Heart right ventricle (tissue), 16 donors: ENCODE results near the gene B3GALT4. TPM values are rescaled to one million over a fixed set of nuclear protein-coding genes. Genes with fewer than 3 reads are reported as not detected.

Experiments used
- ATAC-seq, 8 donors: fragments of 200-7000 bp; cut with Tn5 transposase; one replicate each; pipeline ENCODE4 v1.9.1; 2020; ENCODE audit warnings: mild to moderate bottlenecking in 8 of 8, moderate library complexity in 8 of 8, moderate number of reproducible peaks in 1 of 8
- DNase-seq, 2 donors: peaks; one replicate each; pipeline ENCODE4 v3.0.0-alpha.2; 2020
- H3K27ac ChIP-seq, 10 donors: fragments of 200-600 bp; sonication (generic) in 2 of 10; one replicate each; pipeline versions ENCODE4 v1.5.0 to v1.8.0; 2020 to 2022; ENCODE audit warnings: mild to moderate bottlenecking in 3 of 10
- H3K27me3 ChIP-seq, 7 donors: fragments of 200-600 bp; one replicate each; pipeline ENCODE4 v1.8.0; 2021 to 2022; ENCODE audit warnings: mild to moderate bottlenecking in 2 of 7
- H3K36me3 ChIP-seq, 9 donors: fragments of 200-600 bp; sonication (generic) in 1 of 9; one replicate each; pipeline versions ENCODE4 v1.5.0 to v1.8.0; 2020 to 2022; ENCODE audit warnings: mild to moderate bottlenecking in 2 of 9
- H3K4me1 ChIP-seq, 9 donors: fragments of 200-600 bp; sonication (generic) in 1 of 9; one replicate each; pipeline versions ENCODE4 v1.5.0 to v1.8.0; 2020 to 2022; ENCODE audit warnings: mild to moderate bottlenecking in 4 of 9
- H3K4me3 ChIP-seq, 10 donors: fragments of 200-600 bp; sonication (generic) in 2 of 10; one replicate each; pipeline versions ENCODE4 v1.5.0 to v1.8.0; 2020 to 2022; ENCODE audit warnings: mild to moderate bottlenecking in 7 of 10, moderate library complexity in 2 of 10
- H3K9me3 ChIP-seq, 11 donors: fragments of 200-600 bp in 10 of 11; sonication (generic) in 2 of 11; one replicate each; pipeline versions ENCODE4 v1.5.0 to v1.8.0; 2013 to 2022; ENCODE audit warnings: mild to moderate bottlenecking in 2 of 11, control low read depth in 1 of 11, moderate library complexity in 1 of 11
- WGBS, 2 donors: extraction: QIAGEN DNeasy Blood & Tissue Kit; methylation state at CpG; one replicate each; pipeline ENCODE4 v1.1.7; 2013; ENCODE audit warnings: inconsistent platforms in 1 of 2; 5-methylcytosine and 5-hydroxymethylcytosine counted together
- intact Hi-C, 10 donors: fragments of 100-400 bp; cut with DNase I; formaldehyde crosslinking; loops; one replicate each; pipeline versions ENCODE4 v1.11.1 to v1.14.2; 2022
- polyA plus RNA-seq, 2 donors: library from polyadenylated mRNA; stranded (reverse); fragments of 200-250 nt; gene quantifications; one replicate each; pipeline ENCODE4 v1.2.3, GENCODE V29; 2013
- total RNA-seq, 10 donors: library from RNA; stranded (reverse); fragmentation: NEBNext Ultra II Directional in 3 of 10; extraction: Animal tissue kit (Norgen Biotek cat#: 25700) in 3 of 10; gene quantifications; one replicate each; pipeline versions ENCODE4 v1.2.1 to v1.2.4, GENCODE V29; 2021 to 2023
- TF ChIP-seq, protein P1 (sequence below), 9 donors: fragments of 200-600 bp; sonication (generic) in 2 of 9; IDR thresholded peaks; one replicate each; pipeline versions ENCODE4 v1.5.0 to v1.8.0; 2021 to 2022; ENCODE audit warnings: antibody characterized with exemption in 9 of 9, mild to moderate bottlenecking in 5 of 9, moderate library complexity in 1 of 9
- donor health status: Arrhythmogenic right ventricular cardiomyopathy.
- donor health status: ischemic (EF 13 %, LVEDD 7.1; RV severe dilation, severe dysfunction).
- donor health status: healthy with polysubstance abuse.
- donor health status: DM: no; HTN: yes; CAD: no.
- donor health status: DM: no; HTN: no; CAD: no.
- donor health status: ischemic (EF 25% LVEDD 6.9; RV normal size, moderate dysfunction).
- donor health status: ischemic (EF 25% LVEDD 5.7; RV mildly dilated, moderate dysfunction).
- donor health status: healthy.
- donor health status: DM: yes; HTN: yes; CAD: no.
- donor health status: Ischemic cardiomyopathy.
- donor health status: ischemic (EF 35%, LVEDD 5.7; RV mildly dilated, moderate dysfunction).
- donor health status: nonischemic (EF 11% LVEDD 7.7; RV severe dilation, severe dysfunction).
- donor health status: DM: yes; HTN: yes; CAD: no.
- donor health status: PGD.
- donor health status: ischemic (EF 29% LVEDD 5.4; RV normal size, mild dysfunction).
- donor health status: nonischemic (EF 23%, LVEDD 6.1; RV moderate dilation, normal function).

B3GALT4 gene
- total and polyA plus RNA-seq, 12 donors, result 5.3 to 12.2 (median 8.0) TPM

DNA sequence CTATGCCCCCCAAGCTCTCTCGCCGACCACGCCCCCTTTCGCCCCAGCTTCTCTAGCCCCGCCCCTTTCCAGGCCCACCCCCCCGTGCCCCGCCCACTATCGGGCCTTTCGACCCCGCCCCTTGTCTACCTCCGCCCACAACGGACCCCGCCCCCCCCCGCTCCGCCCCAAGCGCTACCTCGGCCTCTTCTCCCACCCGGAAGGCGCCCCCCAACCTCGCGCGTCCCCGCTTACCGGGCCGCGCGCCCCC lies 40.4 kb downstream of the B3GALT4 start:
- Histone ChIP-seq H3K36me3 (peaks cover 0 to 41% (median 17%) of the 10 kb centered on the region in 9 donors), H3K4me3 (peak overlapping the region; percentile 5 to 73 (median 60)), H3K27ac (peak overlapping the region in 9 of 10 donors; percentile 75 to 93 (median 86)), H3K4me1 (peaks cover 17 to 74% (median 68%) of the 10 kb centered on the region in 9 donors), H3K9me3 (no peaks in the 10 kb centered on the region), H3K27me3 (no peaks in the 10 kb centered on the region)
- DNase-seq (peak in 1 of 2 donors; percentile 58), ATAC-seq (peak in 7 of 8 donors; percentile 0 to 4 (median 0))
- intact Hi-C loops, result loop anchor here in 5 of 10 donors (2.0 to 10.0 kb wide), 3 partner anchors 19 to 97 kb away; partner anchors contain the start of genes CUTA (in 2 of the 5), PHF1 (in 2 of the 5), RGL2 (in 2 of the 5) and RPS18 (in 1 of the 5)
- TF ChIP-seq, protein P1, sequence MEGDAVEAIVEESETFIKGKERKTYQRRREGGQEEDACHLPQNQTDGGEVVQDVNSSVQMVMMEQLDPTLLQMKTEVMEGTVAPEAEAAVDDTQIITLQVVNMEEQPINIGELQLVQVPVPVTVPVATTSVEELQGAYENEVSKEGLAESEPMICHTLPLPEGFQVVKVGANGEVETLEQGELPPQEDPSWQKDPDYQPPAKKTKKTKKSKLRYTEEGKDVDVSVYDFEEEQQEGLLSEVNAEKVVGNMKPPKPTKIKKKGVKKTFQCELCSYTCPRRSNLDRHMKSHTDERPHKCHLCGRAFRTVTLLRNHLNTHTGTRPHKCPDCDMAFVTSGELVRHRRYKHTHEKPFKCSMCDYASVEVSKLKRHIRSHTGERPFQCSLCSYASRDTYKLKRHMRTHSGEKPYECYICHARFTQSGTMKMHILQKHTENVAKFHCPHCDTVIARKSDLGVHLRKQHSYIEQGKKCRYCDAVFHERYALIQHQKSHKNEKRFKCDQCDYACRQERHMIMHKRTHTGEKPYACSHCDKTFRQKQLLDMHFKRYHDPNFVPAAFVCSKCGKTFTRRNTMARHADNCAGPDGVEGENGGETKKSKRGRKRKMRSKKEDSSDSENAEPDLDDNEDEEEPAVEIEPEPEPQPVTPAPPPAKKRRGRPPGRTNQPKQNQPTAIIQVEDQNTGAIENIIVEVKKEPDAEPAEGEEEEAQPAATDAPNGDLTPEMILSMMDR (IDR thresholded peaks at IDR 0.05), result no peak
- 0 to 1% methylated on average over 10 to 22 of the region's 27 CpGs for WGBS, 2 donors

DNA sequence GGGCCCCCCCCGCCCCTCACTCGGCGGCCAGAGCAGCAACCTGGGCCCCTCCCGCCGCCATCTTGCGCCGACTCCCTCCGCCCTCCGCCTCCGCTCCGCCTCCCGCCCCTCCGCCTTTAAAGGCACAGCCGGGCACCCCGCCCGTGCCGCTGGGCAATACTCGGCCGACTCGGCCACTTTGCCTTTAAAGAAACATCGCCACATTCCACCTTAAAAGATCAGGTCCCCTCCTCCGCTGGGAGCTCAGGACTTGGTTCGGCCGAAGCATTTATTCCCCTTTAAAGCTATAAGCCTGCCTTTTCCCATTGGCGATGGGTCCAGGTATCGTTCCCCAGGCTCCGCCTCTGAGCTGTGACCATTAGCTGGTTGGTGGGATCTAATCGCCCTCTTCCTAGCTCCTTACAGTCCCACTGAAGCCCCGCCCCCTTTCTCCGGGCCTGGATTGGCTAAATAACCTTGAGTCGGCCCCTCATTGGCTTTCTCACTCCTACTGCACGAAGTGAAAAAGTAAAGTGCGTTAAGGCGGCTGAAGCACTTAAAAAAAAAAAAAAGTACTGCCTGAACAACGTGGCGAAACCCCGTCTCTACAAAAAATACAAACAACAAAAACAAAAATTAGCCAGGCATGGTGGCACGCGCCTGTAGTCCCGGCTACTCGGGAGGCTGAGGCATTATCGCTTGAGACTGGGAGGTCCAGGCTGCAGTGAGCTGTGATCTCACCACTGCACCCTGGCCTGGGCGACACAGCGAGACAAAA lies 40.9 kb downstream of the B3GALT4 start, which contains the start of gene ZBTB22:
TSS of gene ZBTB22 (minus strand) at position 76 of the 757 bp plus-strand sequence. CDS start 828 bp downstream, outside the sequence.
- Histone ChIP-seq H3K27ac (peak within 1 kb of the TSS in 9 of 10 donors; percentile 75 to 93 (median 86)), H3K27me3 (no peaks in the 10 kb centered on the region), H3K9me3 (no peaks in the 10 kb centered on the region), H3K36me3 (peaks cover 0 to 41% (median 17%) of the 10 kb centered on the region in 9 donors), H3K4me1 (peaks cover 14 to 70% (median 63%) of the 10 kb centered on the region in 9 donors), H3K4me3 (peak within 1 kb of the TSS; percentile 5 to 73 (median 60))
- TF ChIP-seq, protein P1 (IDR thresholded peaks at IDR 0.05), result no peak
- WGBS, 2 donors, result 1 to 2% methylated on average over 43 to 44 of the region's 44 CpGs
- intact Hi-C loops, result loop anchor here in 5 of 10 donors (2.0 to 10.0 kb wide), 3 partner anchors 19 to 97 kb away; partner anchors contain the start of genes CUTA (in 2 of the 5), PHF1 (in 2 of the 5), RGL2 (in 2 of the 5) and RPS18 (in 1 of the 5)
- DNase-seq (peak; percentile 97 to 99), ATAC-seq (peak; percentile 76 to 86 (median 80))

DNA sequence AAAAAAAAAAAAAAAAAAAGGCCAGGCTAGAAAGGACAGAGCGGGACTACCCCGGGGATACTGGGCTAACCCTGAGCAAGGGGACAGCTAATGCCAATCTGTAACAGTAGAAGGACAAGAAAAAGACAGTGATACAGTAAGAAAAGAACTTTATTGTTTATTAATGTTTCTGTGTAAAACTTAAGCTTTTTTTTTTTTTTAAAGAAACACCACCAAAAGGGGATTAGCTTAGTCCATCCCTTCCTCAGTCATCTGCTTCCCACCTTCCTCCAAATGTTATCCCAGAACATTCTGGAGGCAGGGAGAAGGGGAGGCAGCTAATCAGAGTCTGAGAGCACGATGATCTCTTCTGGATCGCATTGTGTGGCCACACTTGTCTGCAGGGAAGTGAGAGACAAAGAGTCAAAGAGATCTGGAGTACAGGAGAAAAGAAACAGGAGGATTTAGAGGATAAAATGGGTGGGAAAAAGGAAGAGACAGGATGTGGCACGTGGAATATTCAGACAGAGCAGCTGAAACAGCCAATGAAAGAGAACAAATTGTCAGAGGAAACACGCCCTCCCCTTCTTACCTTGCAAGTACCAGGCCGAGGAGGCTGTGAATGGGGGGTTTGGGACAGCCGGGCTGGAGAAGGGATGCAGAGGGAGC lies 41.6 kb downstream of the B3GALT4 start:
- WGBS, 2 donors, result 68 to 74% methylated on average over 8 of the region's 8 CpGs
- H3K9me3 ChIP-seq, result no peaks in the 10 kb centered on the region
- H3K4me1 ChIP-seq, result peaks cover 14 to 72% (median 62%) of the 10 kb centered on the region in 9 donors
- intact Hi-C loops, result loop anchor here in 2 of 10 donors (10.0 kb wide), 1 partner anchor 96 kb away; the partner anchor contains the start of genes CUTA (in 2 of the 2) and PHF1 (in 2 of the 2)
- peak overlapping the region; percentile 5 to 73 (median 60) for H3K4me3 ChIP-seq
- peaks cover 0 to 41% (median 17%) of the 10 kb centered on the region in 9 donors for H3K36me3 ChIP-seq
- no peaks in the 10 kb centered on the region for H3K27me3 ChIP-seq
- TF ChIP-seq, protein P1 (IDR thresholded peaks at IDR 0.05), result no peak
- ATAC-seq (no peak), DNase-seq (no peak)
- peak overlapping the region in 9 of 10 donors; percentile 75 to 93 (median 86) for H3K27ac ChIP-seq

DNA sequence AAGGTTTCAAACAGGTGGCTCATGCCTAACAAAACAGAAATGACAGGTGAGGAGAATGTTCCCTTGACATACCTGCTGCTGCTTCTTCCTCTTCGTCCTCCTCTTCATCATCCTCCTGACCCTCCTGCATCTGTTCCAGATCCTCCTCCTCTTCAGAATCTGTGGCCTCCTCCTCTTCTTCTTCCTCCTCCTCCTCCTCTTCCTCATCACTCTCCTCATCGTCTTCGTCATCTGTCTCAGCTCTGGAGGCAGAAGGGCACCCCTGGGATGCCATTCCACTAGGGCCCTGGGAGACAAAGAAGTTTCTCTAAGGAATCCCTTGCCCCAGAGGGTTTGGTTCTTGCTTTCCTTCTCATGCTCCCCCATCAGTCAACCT lies 43.0 kb downstream of the B3GALT4 start:
- Histone ChIP-seq H3K4me1 (peaks cover 15 to 74% (median 63%) of the 10 kb centered on the region in 9 donors), H3K27me3 (no peaks in the 10 kb centered on the region), H3K36me3 (peaks cover 0 to 41% (median 17%) of the 10 kb centered on the region in 9 donors), H3K9me3 (no peaks in the 10 kb centered on the region), H3K4me3 (no peak overlapping the region), H3K27ac (peak overlapping the region in 8 of 10 donors; percentile 11 to 93 (median 41))
- intact Hi-C loops, result loop anchor here in 2 of 10 donors (10.0 kb wide), 1 partner anchor 95 kb away; the partner anchor contains the start of genes CUTA (in 2 of the 2) and PHF1 (in 2 of the 2)
- ATAC-seq, result no peak
- no peak for DNase-seq
- 90 to 94% methylated on average over 3 of the region's 3 CpGs for WGBS, 2 donors
- TF ChIP-seq, protein P1 (IDR thresholded peaks at IDR 0.05), result no peak
